Natural killer cell (primary cell): Measurements from ENCODE around the gene SCGB3A1. TPM values are rescaled to one million over a fixed set of nuclear protein-coding genes. Genes with fewer than 3 reads are reported as not detected.

Experiments
- ATAC-seq, 3 donors: fragments of 150-1000 bp in 2 of 3; fragments of 200-7000 bp in 1 of 3; cut with Tn5 transposase; 1 replicate in 1 of 3; 2 replicates in 2 of 3; pipeline ENCODE4 v1.10.0; 2021; ENCODE audit warnings: mild to moderate bottlenecking in 2 of 3, moderate library complexity in 2 of 3
- DNase-seq, 2 donors: peaks; one replicate each; pipeline versions ENCODE4 v3.0.0 to v3.0.0-alpha.2; 2013 to 2021; ENCODE audit warnings: mixed read lengths in 1 of 2
- H3K27ac ChIP-seq: one replicate; pipeline ENCODE4 v1.5.1; 2013; ENCODE audit warnings: mild to moderate bottlenecking, low read length
- H3K27me3 ChIP-seq: one replicate; pipeline ENCODE4 v1.6.1; 2013; ENCODE audit warnings: low read length; ENCODE audit not compliant: control insufficient read depth, insufficient read depth
- H3K36me3 ChIP-seq: one replicate; pipeline ENCODE4 v1.6.1; 2013; ENCODE audit warnings: low read length; ENCODE audit not compliant: control insufficient read depth, insufficient read depth
- H3K4me1 ChIP-seq: one replicate; pipeline ENCODE4 v1.6.1; 2013; ENCODE audit warnings: low read length; ENCODE audit not compliant: control insufficient read depth, insufficient read depth
- H3K4me3 ChIP-seq: one replicate; pipeline ENCODE4 v1.5.1; 2013; ENCODE audit warnings: low read length
- H3K9me3 ChIP-seq: one replicate; pipeline ENCODE4 v1.6.1; 2013; ENCODE audit warnings: low read length; ENCODE audit not compliant: control insufficient read depth, insufficient read depth
- H3K27ac Mint-ChIP-seq, 2 donors: one replicate each; pipeline ENCODE4 v1.8.0; 2022; ENCODE audit warnings: mild to moderate bottlenecking in 2 of 2, mixed read lengths in 2 of 2, moderate library complexity in 1 of 2
- H3K27me3 Mint-ChIP-seq, 2 donors: one replicate each; pipeline ENCODE4 v1.8.0; 2022; ENCODE audit warnings: low read depth in 2 of 2, mixed read lengths in 2 of 2
- H3K36me3 Mint-ChIP-seq: one replicate; pipeline ENCODE4 v1.8.0; 2022; ENCODE audit warnings: mixed read lengths
- H3K4me1 Mint-ChIP-seq, 2 donors: one replicate each; pipeline ENCODE4 v1.8.0; 2022; ENCODE audit warnings: mixed read lengths in 2 of 2
- H3K4me3 Mint-ChIP-seq: one replicate; pipeline ENCODE4 v1.8.0; 2022; ENCODE audit warnings: mild to moderate bottlenecking, moderate library complexity, mixed read lengths
- H3K9me3 Mint-ChIP-seq, 2 donors: one replicate each; pipeline ENCODE4 v1.8.0; 2022; ENCODE audit warnings: mixed read lengths in 2 of 2
- WGBS: methylation state at CpG from one replicate; pipeline ENCODE4 v1.1.7; 2013; ENCODE audit warnings: missing lambda C conversion rate; ENCODE audit not compliant: insufficient coverage; 5-methylcytosine and 5-hydroxymethylcytosine counted together
- intact Hi-C: fragments of 100-400 bp; cut with micrococcal nuclease; formaldehyde crosslinking; loops from one replicate; pipeline ENCODE4 v1.14.2; 2022
- total RNA-seq, 4 donors: library from RNA; stranded (reverse); fragments of 120-200 nt in 1 of 4; gene quantifications; one replicate each; pipeline versions ENCODE4 v1.2.3 to v1.2.4, GENCODE V29; 2013 to 2022
- TF ChIP-seq, protein P1 (sequence below): fragments of 200-600 bp; IDR thresholded peaks from one replicate; pipeline ENCODE4 v1.8.0; 2022; ENCODE audit warnings: antibody characterized with exemption

Gene SCGB3A1
- total RNA-seq, 3 donors from 2014 or later (not counting 1 experiment from before 2014, with no cell fraction given), result not detected

DNA sequence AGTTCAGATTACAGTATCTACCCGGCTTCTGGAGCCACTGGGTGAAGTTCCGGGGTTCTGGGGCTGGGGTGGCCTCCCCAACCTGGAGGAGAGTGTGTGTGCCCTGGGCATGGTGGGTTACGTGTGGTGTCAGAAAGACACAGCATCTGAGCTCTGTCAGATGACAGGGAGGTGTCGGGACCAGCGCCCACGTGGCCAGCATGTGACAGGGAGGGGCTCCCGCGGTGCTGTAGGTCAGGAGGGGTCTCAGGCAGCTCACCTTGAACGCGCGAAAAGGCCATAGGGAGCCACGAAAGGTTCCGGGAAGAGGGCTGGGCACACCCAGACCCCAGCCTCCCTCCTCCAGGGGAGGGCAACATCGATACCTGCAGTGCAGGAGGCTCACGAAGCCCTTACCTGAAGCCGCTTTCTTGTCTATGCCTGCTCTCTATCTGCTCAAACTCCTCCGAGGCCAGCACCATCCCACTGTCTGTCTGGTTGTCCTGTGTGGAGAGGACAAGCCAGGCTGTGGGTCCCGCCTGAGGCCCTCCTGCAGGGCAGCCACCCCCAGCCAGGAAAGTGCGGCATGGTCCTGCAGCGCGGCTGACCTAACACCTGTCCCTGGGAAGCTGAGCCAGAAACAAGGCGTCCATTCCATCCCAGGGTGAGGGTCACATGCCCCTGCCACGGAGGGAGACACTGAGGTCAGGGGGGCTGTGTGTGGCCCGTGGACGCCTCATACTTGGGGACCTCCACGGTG, 17.4 kb upstream of the SCGB3A1 start:
- Mint-ChIP-seq H3K4me1 (peaks cover 6 to 7% of the 10 kb centered on the region in 2 donors), H3K4me3 (no peak overlapping the region), H3K27ac (no peak overlapping the region), H3K27me3 (peaks cover 0 to 5% of the 10 kb centered on the region in 2 donors), H3K9me3 (no peaks in the 10 kb centered on the region), H3K36me3 (no peaks in the 10 kb centered on the region)
- Histone ChIP-seq H3K4me1 (peaks cover 7% of the 10 kb centered on the region), H3K9me3 (no peaks in the 10 kb centered on the region), H3K4me3 (no peak overlapping the region), H3K27ac (no peak overlapping the region), H3K36me3 (no peaks in the 10 kb centered on the region), H3K27me3 (no peaks in the 10 kb centered on the region)
- WGBS, result 92% methylated on average over 26 of the region's 26 CpGs
- intact Hi-C loops, result no loop called here
- DNase-seq (no peak), ATAC-seq (no peak)
- TF ChIP-seq, protein P1, sequence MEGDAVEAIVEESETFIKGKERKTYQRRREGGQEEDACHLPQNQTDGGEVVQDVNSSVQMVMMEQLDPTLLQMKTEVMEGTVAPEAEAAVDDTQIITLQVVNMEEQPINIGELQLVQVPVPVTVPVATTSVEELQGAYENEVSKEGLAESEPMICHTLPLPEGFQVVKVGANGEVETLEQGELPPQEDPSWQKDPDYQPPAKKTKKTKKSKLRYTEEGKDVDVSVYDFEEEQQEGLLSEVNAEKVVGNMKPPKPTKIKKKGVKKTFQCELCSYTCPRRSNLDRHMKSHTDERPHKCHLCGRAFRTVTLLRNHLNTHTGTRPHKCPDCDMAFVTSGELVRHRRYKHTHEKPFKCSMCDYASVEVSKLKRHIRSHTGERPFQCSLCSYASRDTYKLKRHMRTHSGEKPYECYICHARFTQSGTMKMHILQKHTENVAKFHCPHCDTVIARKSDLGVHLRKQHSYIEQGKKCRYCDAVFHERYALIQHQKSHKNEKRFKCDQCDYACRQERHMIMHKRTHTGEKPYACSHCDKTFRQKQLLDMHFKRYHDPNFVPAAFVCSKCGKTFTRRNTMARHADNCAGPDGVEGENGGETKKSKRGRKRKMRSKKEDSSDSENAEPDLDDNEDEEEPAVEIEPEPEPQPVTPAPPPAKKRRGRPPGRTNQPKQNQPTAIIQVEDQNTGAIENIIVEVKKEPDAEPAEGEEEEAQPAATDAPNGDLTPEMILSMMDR, result no peak

DNA sequence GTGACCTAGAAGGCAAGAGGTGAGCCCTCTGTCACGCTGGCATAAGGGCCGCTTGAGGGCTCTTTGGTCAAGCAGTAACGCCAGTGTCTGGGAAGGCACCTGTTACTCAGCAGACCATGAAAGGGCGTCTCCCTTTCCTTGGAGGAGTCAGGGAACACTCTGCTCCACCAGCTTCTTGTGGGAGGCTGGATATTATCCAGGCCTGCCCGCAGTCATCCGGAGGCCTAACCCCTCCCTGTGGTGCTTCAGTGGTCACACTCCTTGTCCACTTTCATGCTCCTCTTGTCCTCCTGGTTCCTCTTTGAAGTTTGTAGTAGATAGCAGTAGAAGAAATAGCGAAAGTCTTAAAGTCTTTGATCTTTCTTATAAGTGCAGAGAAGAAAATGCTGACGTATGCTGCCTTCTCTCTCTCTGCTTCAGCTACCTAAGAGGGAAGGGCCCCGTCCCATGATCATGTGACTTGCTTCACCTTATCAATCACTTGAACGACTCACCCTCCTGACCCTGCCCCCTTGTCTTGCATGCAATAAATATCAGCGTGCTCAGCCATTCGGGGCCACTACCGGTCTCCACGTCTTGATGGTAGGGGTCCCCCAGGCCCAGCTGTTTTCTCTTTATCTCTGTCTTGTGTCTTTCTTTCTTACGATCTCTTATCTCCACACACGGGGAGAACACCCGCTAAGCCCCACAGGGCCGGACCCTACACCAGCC, 16.7 kb upstream of the SCGB3A1 start:
- Histone ChIP-seq H3K27me3 (no peaks in the 10 kb centered on the region), H3K9me3 (no peaks in the 10 kb centered on the region), H3K4me3 (no peak overlapping the region), H3K36me3 (no peaks in the 10 kb centered on the region), H3K27ac (no peak overlapping the region), H3K4me1 (peaks cover 7% of the 10 kb centered on the region)
- no peak for DNase-seq
- Mint-ChIP-seq H3K4me3 (no peak overlapping the region), H3K4me1 (peaks cover 6 to 7% of the 10 kb centered on the region in 2 donors), H3K27ac (no peak overlapping the region), H3K36me3 (no peaks in the 10 kb centered on the region), H3K27me3 (peaks cover 0 to 5% of the 10 kb centered on the region in 2 donors), H3K9me3 (no peaks in the 10 kb centered on the region)
- intact Hi-C loops, result no loop called here
- TF ChIP-seq, protein P1, result no peak
- ATAC-seq, result no peak
- 65% methylated on average over 15 of the region's 18 CpGs for WGBS

- H3K4me1 ChIP-seq, result peaks cover 7% of the 10 kb centered on the region
- TF ChIP-seq, protein P1, result peak; percentile 32
- H3K27me3 Mint-ChIP-seq, result peaks cover 0 to 5% of the 10 kb centered on the region in 2 donors
- H3K27me3 ChIP-seq, result no peaks in the 10 kb centered on the region
- no peaks in the 10 kb centered on the region for H3K36me3 Mint-ChIP-seq
- H3K9me3 ChIP-seq, result no peaks in the 10 kb centered on the region
- ATAC-seq, result no peak
- H3K4me1 Mint-ChIP-seq, result peaks cover 6 to 7% of the 10 kb centered on the region in 2 donors
- no peak overlapping the region for H3K4me3 ChIP-seq
- H3K27ac Mint-ChIP-seq, result no peak overlapping the region
- no peak for DNase-seq
- no peaks in the 10 kb centered on the region for H3K36me3 ChIP-seq
- no peak overlapping the region for H3K4me3 Mint-ChIP-seq
- no peak overlapping the region for H3K27ac ChIP-seq
- 84% methylated on average over 21 of the region's 21 CpGs for WGBS
- no peaks in the 10 kb centered on the region for H3K9me3 Mint-ChIP-seq
- intact Hi-C loops, result no loop called here
Measured at GRCh38 chr5:180606215-180606785, 15.0 kb upstream of the SCGB3A1 start.
